ENCODE measurements around the gene OR52A1. TPM values are rescaled to one million over a fixed set of nuclear protein-coding genes. Genes with fewer than 3 reads are reported as not detected.

The OR52A1 gene
- total and polyA plus RNA-seq, 2 of the 8 experiments (the other 6 are each of a cell fraction or from before 2014, with no cell fraction given), result 5.9 to 12.2 TPM

- Histone ChIP-seq H2AFZ (ENCODE audit: low read length) (no peak overlapping the region), H3K27me3 (replicated peaks in 1 of 4; ENCODE audit: control insufficient read depth in 3 of 4, extremely low read depth in 1 of 4, insufficient read depth in 3 of 4, low read length in 3 of 4) (no peaks in the 10 kb centered on the region), H2BK15ac (ENCODE audit: low read length) (no peak overlapping the region), H3K4ac (replicated peaks; ENCODE audit: insufficient read length, low read depth, low read length) (no peak overlapping the region), H3K4me3 (ENCODE audit: extremely low read depth in 1 of 4, insufficient read depth in 2 of 4, low read depth in 3 of 4, low read length in 4 of 4) (no peak overlapping the region), H3K36me3 (ENCODE audit: control insufficient read depth in 2 of 4, insufficient read depth in 4 of 4, low read length in 3 of 4) (no peaks in the 10 kb centered on the region), H2BK20ac (ENCODE audit: low read length) (no peak overlapping the region), H3K27ac (ENCODE audit: low read depth, low read length) (no peak overlapping the region), H3K4me2 (ENCODE audit: insufficient read depth in 1 of 2, low read depth in 2 of 2, low read length in 2 of 2) (no peak overlapping the region), H4K5ac (ENCODE audit: insufficient read length, low read depth, low read length) (no peak overlapping the region), H2BK120ac (replicated peaks; ENCODE audit: low read depth, low read length) (no peak overlapping the region), H3K79me1 (ENCODE audit: low read depth, low read length) (no peaks in the 10 kb centered on the region), H3K14ac (ENCODE audit: insufficient read length) (no peak overlapping the region), H3K9ac (replicated peaks in 1 of 4; ENCODE audit: extremely low read depth in 1 of 4, low read depth in 3 of 4, low read length in 3 of 4) (no peak overlapping the region), H3K79me2 (ENCODE audit: control insufficient read depth in 1 of 2, insufficient read depth in 2 of 2, low read length in 2 of 2) (no peaks in the 10 kb centered on the region), H2AK5ac (ENCODE audit: low read depth, low read length) (no peak overlapping the region), H3K18ac (ENCODE audit: extremely low read depth, low read length) (no peak overlapping the region), H4K91ac (replicated peaks; ENCODE audit: insufficient read length, low read length) (no peak overlapping the region), H4K20me1 (replicated peaks in 1 of 2; ENCODE audit: control insufficient read depth in 1 of 2, insufficient read depth in 2 of 2, low read length in 2 of 2) (no peaks in the 10 kb centered on the region), H2BK5ac (ENCODE audit: low read depth, low read length) (no peak overlapping the region), H3K4me1 (replicated peaks in 1 of 4; ENCODE audit: control insufficient read depth in 3 of 4, insufficient read depth in 4 of 4, low read length in 3 of 4) (no peaks in the 10 kb centered on the region; a peak in 1 of 7 replicates), H3K56ac (replicated peaks; ENCODE audit: insufficient read length, low read depth, low read length) (no peak overlapping the region), H2BK12ac (ENCODE audit: low read depth, low read length) (no peak overlapping the region), H3K23me2 (ENCODE audit: low read depth, low read length) (no peaks in the 10 kb centered on the region; the same call in 1 of the 2 replicates), H4K8ac (ENCODE audit: extremely low read depth, insufficient read depth, low read length) (no peak overlapping the region), H3K23ac (ENCODE audit: insufficient read length) (no peak overlapping the region), H3K9me3 (ENCODE audit: insufficient read depth in 2 of 2, low read depth in 1 of 2, low read length in 1 of 2) (no peaks in the 10 kb centered on the region)
- FAIRE-seq (no peak), DNase-seq (ENCODE audit: low read depth in 1 of 2, low spot score in 2 of 2) (no peak)
- POLR2A ChIA-PET (ENCODE audit: partially characterized antibody), result no interaction called here
- CTCF ChIA-PET (ENCODE audit: partially characterized antibody), result interaction anchor here (0.6 to 1.0 kb wide), 2 partner anchors 291 to 655 kb away, joined by 3 read pairs; no protein-coding TSS in a partner anchor
- TF ChIP-seq TAF7 (optimal IDR thresholded peaks at IDR 0.05; ENCODE audit: borderline replicate concordance, low read depth, low read length), result no peak
- no peak for TF ChIP-seq TAF1 (IDR thresholded peaks at IDR 0.05; ENCODE audit: low read depth, low read length)
- no peak for TF ChIP-seq SIX5 (IDR thresholded peaks at IDR 0.05; ENCODE audit: low read depth, low read length)
- TF ChIP-seq CTCF (IDR thresholded peaks at IDR 0.05; ENCODE audit: control extremely low read depth in 1 of 3, insufficient read depth in 1 of 3, low read depth in 1 of 3, low read length in 3 of 3), result no peak
- no peak for TF ChIP-seq RBBP5 (IDR thresholded peaks at IDR 0.05; ENCODE audit: borderline replicate concordance, low read depth, low read length)
- no peak for TF ChIP-seq EP300 (IDR thresholded peaks at IDR 0.05; ENCODE audit: borderline replicate concordance in 1 of 2, low read depth in 2 of 2, low read length in 2 of 2)
- no peak for TF ChIP-seq CHD1 (IDR thresholded peaks at IDR 0.05; ENCODE audit: low read depth, low read length)
- no peak for TF ChIP-seq GTF2F1 (IDR thresholded peaks at IDR 0.05; ENCODE audit: borderline replicate concordance, low read depth, low read length)
- no peak for TF ChIP-seq SIN3A (conservative IDR thresholded peaks at IDR 0.05 in 1 of 2, IDR thresholded peaks at IDR 0.05 in 1 of 2; ENCODE audit: low read depth in 1 of 2, low read length in 2 of 2)
- TF ChIP-seq KDM5A (IDR thresholded peaks at IDR 0.05; ENCODE audit: low read length), result no peak
- TF ChIP-seq SP4 (IDR thresholded peaks at IDR 0.05; ENCODE audit: low read length), result no peak
- TF ChIP-seq CREB1 (IDR thresholded peaks at IDR 0.05), result no peak
- TF ChIP-seq TBP (IDR thresholded peaks at IDR 0.05; ENCODE audit: low read depth, low read length), result no peak
- TF ChIP-seq BCL11A (IDR thresholded peaks at IDR 0.05; ENCODE audit: low read depth in 2 of 2, low read length in 2 of 2), result no peak
Measured at GRCh38 chr11:5117588-5117987, 37.0 kb downstream of the OR52A1 start.
